AML-193 (cell line): Measurements from ENCODE around the gene CASD1.
A peak's percentile ranks its signal among the peaks of the same experiment; 100 is the strongest.

Source experiments
- DNase-seq, 2 experiments: peaks; one replicate each; lab custom pipeline; 2025; lab: John Stamatoyannopoulos, UW

Gene CASD1

GRCh38 chr7:94512735-94513564 is 3.3 kb downstream of the CASD1 start:
- no peak for DNase-seq

DNA sequence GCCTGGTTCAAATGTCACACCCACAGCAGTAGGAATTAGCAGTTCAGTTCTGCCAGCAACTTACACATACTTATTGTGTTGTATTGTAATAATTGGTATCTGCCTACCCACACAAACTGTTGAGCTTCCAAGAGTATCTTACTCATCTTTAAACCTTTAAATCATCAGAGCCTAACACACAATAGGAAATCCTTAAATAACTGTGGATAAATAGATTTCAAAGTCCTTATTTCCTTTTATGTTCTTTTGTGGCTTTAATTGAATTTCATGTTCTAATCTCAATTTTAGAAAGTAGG is 3.9 kb downstream of the CASD1 start:
- no peak for DNase-seq

- DNase-seq, result peak in 1 of 2 experiments; percentile 9
These were observed 4.7 kb downstream of the CASD1 start for GRCh38 chr7:94514140-94514889.

- no peak for DNase-seq
These were observed 5.3 kb downstream of the CASD1 start for GRCh38 chr7:94514917-94515316.

GRCh38 chr7:94525923-94526322 is 16.3 kb downstream of the CASD1 start:
- no peak for DNase-seq

- no peak for DNase-seq
These were observed 19.9 kb downstream of the CASD1 start for GRCh38 chr7:94529516-94529915.

GRCh38 chr7:94530109-94530508 is 20.5 kb downstream of the CASD1 start:
- no peak for DNase-seq

- no peak for DNase-seq
These were observed 23.1 kb downstream of the CASD1 start for GRCh38 chr7:94532676-94533075.

DNA sequence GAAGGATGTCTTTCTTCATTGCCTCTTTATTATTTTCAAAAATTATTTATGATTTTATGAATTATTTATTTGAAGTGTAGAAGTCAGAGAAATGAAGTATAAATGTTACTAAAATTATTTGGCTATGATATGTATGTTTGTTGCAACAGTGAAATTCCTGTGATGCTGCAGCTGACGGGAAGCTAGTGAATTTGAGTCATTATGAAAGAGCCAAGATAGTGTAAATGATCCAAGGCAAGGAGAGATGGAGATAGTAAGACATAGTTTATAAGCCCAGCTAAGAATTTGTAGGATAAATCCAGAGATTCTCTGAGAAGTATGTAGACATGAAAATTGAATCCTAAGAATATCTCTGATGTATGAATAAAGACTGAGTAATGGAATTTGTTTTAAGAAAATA is 30.8 kb downstream of the CASD1 start:
- no peak for DNase-seq

DNA sequence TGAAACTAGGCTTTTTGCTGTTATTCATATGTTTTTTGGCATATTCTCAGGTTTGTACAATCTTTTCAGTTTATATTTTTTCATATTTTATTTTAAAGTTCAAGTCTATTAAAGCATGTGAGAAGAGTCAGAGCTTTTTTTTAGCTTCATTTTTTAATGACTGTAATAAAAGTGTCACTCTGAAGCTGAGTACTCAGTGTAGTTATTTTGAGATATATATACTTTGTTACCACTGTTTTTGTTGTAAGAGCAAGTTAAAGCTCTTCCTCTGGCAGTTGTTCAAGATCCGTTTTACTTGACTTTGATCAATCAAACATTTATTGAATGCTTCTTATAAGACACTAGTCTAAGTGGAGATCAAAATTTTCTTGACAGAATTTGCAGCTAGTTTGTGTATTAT is 37.5 kb downstream of the CASD1 start:
- DNase-seq, result no peak

GRCh38 chr7:94556028-94556427 is 46.4 kb downstream of the CASD1 start:
- no peak for DNase-seq

GRCh38 chr7:94557215-94557614 is 47.6 kb downstream of the CASD1 start:
- DNase-seq, result no peak

GRCh38 chr7:94559972-94560371 is 50.4 kb downstream of the CASD1 start:
- no peak for DNase-seq

GRCh38 chr7:94561841-94562514 is 52.4 kb downstream of the CASD1 start:
- no peak for DNase-seq

- DNase-seq, result peak; percentile 39 to 40
These were observed 52.9 kb downstream of the CASD1 start for GRCh38 chr7:94562525-94562924.

DNA sequence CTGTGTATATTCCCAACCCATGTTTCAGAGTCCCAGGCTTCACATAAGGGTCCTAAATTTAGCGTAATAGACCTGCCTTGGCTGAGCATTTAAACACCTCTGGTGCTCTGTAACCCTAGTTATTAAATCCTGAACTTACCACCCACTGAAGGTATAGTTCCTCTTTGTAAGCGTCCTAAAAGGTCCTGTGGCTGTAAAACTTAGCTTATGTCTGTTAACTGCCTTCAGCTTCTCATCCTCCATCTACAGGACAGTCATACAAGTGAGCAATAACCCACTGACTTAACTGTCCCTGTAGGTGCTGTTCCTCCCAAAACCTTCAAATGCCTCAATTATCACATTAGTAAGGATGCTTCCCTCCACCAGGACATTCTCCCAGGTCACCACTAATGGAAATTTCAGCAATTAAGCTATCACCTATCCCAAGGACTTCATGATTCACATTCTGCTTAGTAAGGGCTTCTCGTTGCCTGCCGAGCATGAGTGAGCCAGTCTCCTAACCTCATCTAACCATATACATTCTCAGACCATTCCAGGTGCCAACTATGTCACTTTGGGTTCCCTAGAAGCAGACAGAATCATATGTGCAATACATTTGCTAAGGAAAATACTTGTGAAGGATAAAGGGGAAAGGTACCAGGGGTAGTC is 55.8 kb downstream of the CASD1 start:
- no peak for DNase-seq

- no peak for DNase-seq
These were observed 57.8 kb downstream of the CASD1 start for GRCh38 chr7:94567396-94567795.

DNA sequence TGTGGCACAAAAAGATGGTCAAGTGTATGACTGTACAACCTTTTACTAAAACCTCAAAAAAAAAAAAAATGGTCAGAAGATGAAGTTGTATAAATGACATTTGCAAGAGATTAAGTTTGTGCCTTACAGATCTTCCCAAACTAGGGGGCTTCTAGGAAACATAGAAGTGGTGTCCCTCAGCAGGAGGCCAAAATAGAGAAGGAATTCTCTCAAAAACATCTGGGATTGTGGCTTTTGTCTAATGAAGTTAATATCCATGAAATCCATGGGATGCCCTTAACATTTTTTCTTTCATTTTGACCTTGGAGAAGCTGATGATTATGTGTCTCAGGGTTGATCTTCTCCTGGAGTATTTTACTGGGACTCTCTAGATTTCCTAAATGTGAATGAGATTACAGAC is 62.2 kb downstream of the CASD1 start:
- no peak for DNase-seq

DNA sequence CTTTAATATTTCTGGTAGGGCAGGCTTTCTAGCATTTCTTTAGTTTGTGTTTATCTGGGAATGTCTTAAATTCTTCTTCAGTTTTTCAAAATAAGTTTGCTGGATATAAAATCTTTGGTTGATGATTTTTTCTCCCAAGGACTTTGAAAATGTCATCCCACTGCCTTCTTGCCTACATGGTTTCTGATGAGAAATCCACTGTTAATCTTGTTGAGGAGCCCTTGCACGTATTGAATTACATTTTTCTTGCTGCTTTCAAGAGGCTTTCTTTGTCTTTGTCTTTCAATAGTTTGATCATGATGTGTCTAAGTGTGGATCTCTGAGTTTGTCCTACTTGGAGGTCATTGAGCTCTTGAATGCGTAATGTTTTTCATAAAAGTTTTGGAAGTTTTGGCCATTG is 66.0 kb downstream of the CASD1 start:
- DNase-seq, result no peak

DNA sequence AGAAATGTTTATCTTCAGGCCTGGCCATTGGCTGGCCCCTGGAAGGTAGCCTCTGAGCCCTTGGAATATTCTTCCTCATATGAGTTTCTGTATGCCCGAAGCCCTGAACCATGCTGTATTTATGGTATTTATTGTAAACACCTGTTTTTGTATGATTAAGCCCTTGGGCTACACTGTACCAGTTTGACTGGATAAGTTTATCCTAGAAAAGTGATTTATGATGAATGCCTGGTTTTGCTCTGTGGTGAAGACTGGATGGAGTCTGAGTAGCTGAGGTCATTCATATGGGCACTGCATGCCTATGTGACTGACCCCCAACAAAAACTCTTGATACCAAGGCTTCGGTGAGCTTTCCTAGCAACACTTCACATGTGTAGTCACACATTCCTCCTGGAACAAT is 66.7 kb downstream of the CASD1 start:
- DNase-seq, result no peak

GRCh38 chr7:94577357-94577756 is 67.7 kb downstream of the CASD1 start:
- DNase-seq, result no peak

GRCh38 chr7:94578614-94579013 is 69.0 kb downstream of the CASD1 start:
- no peak for DNase-seq

DNA sequence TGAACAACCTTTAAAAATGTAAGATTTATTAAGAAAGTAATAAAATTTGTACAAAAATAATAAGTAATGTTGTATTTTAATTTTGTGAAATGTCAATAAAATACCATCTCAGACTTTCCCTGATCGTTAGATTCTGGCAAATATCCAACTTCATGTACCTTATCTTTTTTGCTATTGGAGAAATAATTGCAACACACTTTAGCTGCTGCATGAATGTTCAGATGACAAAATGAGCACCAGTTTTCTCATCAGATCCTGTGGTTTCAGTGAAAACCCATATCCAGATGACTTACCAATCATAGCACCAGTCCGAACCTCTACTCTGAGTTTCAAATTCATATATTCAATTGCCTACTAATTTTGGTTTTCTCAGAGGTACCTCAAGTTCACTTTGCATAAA is 69.9 kb downstream of the CASD1 start:
- no peak for DNase-seq
